ENCODE results near the gene LRRK1. TPM values are rescaled to one million over a fixed set of nuclear protein-coding genes. Genes with fewer than 3 reads are reported as not detected.
A peak's percentile ranks its signal among the peaks of the same experiment; 100 is the strongest.

LRRK1 gene
- polyA plus RNA-seq, 1 of the 3 experiments (the other 2 are of a cell fraction): 6.9 TPM

DNA sequence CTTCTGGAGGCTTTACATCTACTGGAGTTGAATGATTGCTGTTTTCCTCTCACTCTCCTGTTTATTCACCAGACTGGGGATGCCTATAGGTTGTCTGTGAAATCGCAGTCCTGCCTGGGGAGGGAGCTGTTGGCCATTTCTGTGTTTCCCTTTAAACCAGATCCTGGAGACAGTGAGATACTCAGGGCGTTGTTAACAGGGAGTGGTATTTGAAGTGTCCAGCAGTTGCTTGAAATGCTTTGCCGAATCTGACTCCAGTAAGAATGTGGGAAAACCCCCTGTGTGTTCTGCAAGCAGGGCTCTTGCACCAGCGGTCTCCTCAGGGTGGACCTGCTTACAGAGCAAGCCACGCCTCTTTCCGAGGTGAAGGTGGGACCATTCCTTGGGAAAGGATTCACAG, 4.3 kb upstream of the LRRK1 start:
- Histone ChIP-seq H2AFZ (ENCODE audit: low read depth) (no peak overlapping the region), H3K79me2 (ENCODE audit: insufficient read depth) (no peaks in the 10 kb centered on the region), H3K9me3 (peaks cover 5% of the 10 kb centered on the region), H3K4me2 (no peak overlapping the region), H3K4me3 (ENCODE audit: low read depth in 2 of 2, low read length in 1 of 2) (no peak overlapping the region), H4K20me1 (ENCODE audit: insufficient read depth) (no peaks in the 10 kb centered on the region), H3K4me1 (ENCODE audit: control insufficient read depth in 1 of 2, insufficient read depth in 2 of 2, low read depth in 1 of 2, low read length in 1 of 2) (peaks cover 0 to 24% of the 10 kb centered on the region in 2 experiments; a peak in 1 of 4 replicates), H3K9me2 (no peaks in the 10 kb centered on the region), H3K27ac (ENCODE audit: low read depth in 2 of 2, low read length in 1 of 2) (no peak overlapping the region), H3K9ac (no peak overlapping the region), H3K27me3 (ENCODE audit: insufficient read depth) (no peaks in the 10 kb centered on the region), H3K36me3 (replicated peaks in 1 of 2; ENCODE audit: control insufficient read depth in 1 of 2, insufficient read depth in 2 of 2, low read length in 1 of 2) (peaks cover 2 to 6% of the 10 kb centered on the region in 2 experiments), H3F3A (replicated peaks; ENCODE audit: insufficient read depth) (no peaks in the 10 kb centered on the region)
- DNase-seq: no peak
- CTCF ChIA-PET: interaction anchor here (2.7 to 7.6 kb wide), 2 partner anchors 10 to 93 kb away, joined by 25 to 86 read pairs; no protein-coding TSS in a partner anchor
- WGBS (ENCODE audit: low lambda C conversion rate): 99% methylated on average over 6 of the region's 6 CpGs
- POLR2A ChIA-PET: no interaction called here
- TF ChIP-seq, protein P1, sequence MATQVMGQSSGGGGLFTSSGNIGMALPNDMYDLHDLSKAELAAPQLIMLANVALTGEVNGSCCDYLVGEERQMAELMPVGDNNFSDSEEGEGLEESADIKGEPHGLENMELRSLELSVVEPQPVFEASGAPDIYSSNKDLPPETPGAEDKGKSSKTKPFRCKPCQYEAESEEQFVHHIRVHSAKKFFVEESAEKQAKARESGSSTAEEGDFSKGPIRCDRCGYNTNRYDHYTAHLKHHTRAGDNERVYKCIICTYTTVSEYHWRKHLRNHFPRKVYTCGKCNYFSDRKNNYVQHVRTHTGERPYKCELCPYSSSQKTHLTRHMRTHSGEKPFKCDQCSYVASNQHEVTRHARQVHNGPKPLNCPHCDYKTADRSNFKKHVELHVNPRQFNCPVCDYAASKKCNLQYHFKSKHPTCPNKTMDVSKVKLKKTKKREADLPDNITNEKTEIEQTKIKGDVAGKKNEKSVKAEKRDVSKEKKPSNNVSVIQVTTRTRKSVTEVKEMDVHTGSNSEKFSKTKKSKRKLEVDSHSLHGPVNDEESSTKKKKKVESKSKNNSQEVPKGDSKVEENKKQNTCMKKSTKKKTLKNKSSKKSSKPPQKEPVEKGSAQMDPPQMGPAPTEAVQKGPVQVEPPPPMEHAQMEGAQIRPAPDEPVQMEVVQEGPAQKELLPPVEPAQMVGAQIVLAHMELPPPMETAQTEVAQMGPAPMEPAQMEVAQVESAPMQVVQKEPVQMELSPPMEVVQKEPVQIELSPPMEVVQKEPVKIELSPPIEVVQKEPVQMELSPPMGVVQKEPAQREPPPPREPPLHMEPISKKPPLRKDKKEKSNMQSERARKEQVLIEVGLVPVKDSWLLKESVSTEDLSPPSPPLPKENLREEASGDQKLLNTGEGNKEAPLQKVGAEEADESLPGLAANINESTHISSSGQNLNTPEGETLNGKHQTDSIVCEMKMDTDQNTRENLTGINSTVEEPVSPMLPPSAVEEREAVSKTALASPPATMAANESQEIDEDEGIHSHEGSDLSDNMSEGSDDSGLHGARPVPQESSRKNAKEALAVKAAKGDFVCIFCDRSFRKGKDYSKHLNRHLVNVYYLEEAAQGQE (IDR thresholded peaks at IDR 0.05; ENCODE audit: low read depth, low read length): no peak
- TF ChIP-seq YY1 (IDR thresholded peaks at IDR 0.05; ENCODE audit: low read depth): no peak

DNA sequence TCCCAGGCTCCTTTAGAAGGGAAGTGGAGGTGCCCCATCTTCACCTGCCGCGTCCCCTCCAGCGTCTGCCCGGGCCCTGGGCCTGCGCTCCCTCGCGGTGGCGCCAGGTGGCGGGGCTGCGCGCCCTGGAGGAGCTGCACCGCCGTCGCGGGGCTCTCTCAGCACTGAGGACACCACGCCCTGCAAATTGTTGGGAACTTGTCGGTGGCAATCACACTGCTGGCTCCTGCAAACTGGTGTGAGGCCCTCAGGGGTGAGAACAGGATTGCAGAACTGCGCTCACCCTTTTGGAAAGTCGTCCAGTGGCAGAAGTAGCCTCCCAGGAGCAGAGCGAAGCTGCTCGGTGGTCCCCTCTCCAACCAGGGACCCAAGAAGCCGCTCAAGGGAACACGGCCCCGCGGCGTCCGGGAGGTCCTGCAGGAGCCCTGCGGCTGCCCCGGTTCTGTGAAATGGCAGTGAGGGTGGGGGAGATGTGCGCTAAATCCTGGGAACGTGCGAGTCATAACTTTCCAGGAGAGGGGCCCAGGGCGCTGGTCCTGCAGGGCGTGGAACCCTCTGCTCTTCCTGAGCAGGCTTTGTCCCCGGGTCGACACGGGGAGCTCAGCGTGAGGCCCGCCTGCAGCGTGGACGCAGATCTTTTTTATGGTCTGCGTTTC, 995 bp upstream of the LRRK1 start:
- Histone ChIP-seq H3K4me1 (ENCODE audit: control insufficient read depth in 1 of 2, insufficient read depth in 2 of 2, low read depth in 1 of 2, low read length in 1 of 2) (peaks cover 0 to 29% of the 10 kb centered on the region in 2 experiments; a peak in 1 of 4 replicates), H3K4me2 (peak overlapping the region; percentile 81), H3K4me3 (ENCODE audit: low read depth in 2 of 2, low read length in 1 of 2) (peak overlapping the region; percentile 67 to 73), H3K27ac (ENCODE audit: low read depth in 2 of 2, low read length in 1 of 2) (peak overlapping the region in 1 of 2 experiments; percentile 16; a peak in 1 of 4 replicates), H3K36me3 (replicated peaks in 1 of 2; ENCODE audit: control insufficient read depth in 1 of 2, insufficient read depth in 2 of 2, low read length in 1 of 2) (no peaks in the 10 kb centered on the region), H3K9me2 (no peaks in the 10 kb centered on the region), H2AFZ (ENCODE audit: low read depth) (peak overlapping the region; percentile 80; the same call in 1 of the 2 replicates), H3K9me3 (no peaks in the 10 kb centered on the region), H3K79me2 (ENCODE audit: insufficient read depth) (peaks cover 4% of the 10 kb centered on the region; the same call in 1 of the 2 replicates), H3K27me3 (ENCODE audit: insufficient read depth) (no peaks in the 10 kb centered on the region), H3K9ac (peak overlapping the region; percentile 74), H4K20me1 (ENCODE audit: insufficient read depth) (no peaks in the 10 kb centered on the region), H3F3A (replicated peaks; ENCODE audit: insufficient read depth) (peaks cover 11% of the 10 kb centered on the region)
- TF ChIP-seq RAD21 (IDR thresholded peaks at IDR 0.05; ENCODE audit: low read length): peak; percentile 64
- no peak for TF ChIP-seq TEAD4 (IDR thresholded peaks at IDR 0.05; ENCODE audit: borderline replicate concordance, insufficient read depth)
- TF ChIP-seq NRF1 (IDR thresholded peaks at IDR 0.05; ENCODE audit: low read depth, low read length): no peak
- TF ChIP-seq SMC3 (IDR thresholded peaks at IDR 0.05; ENCODE audit: low read depth, low read length): peak; percentile 76
- TF ChIP-seq, protein P2, sequence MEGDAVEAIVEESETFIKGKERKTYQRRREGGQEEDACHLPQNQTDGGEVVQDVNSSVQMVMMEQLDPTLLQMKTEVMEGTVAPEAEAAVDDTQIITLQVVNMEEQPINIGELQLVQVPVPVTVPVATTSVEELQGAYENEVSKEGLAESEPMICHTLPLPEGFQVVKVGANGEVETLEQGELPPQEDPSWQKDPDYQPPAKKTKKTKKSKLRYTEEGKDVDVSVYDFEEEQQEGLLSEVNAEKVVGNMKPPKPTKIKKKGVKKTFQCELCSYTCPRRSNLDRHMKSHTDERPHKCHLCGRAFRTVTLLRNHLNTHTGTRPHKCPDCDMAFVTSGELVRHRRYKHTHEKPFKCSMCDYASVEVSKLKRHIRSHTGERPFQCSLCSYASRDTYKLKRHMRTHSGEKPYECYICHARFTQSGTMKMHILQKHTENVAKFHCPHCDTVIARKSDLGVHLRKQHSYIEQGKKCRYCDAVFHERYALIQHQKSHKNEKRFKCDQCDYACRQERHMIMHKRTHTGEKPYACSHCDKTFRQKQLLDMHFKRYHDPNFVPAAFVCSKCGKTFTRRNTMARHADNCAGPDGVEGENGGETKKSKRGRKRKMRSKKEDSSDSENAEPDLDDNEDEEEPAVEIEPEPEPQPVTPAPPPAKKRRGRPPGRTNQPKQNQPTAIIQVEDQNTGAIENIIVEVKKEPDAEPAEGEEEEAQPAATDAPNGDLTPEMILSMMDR (IDR thresholded peaks at IDR 0.05): peak; percentile 71
- DNase-seq: peak; percentile 93
- ChIA-PET POLR2A (interaction anchor here (1.0 to 2.1 kb wide), 4 partner anchors 15 to 146 kb away, joined by 3 to 9 read pairs (median 4); no protein-coding TSS in a partner anchor), CTCF (interaction anchor here (0.5 to 7.6 kb wide), 58 partner anchors 11 to 806 kb away, joined by 3 to 156 read pairs (median 4); partner anchors contain the start of gene TARS3)
- 28% methylated on average over 33 of the region's 42 CpGs for WGBS (ENCODE audit: low lambda C conversion rate)
